GM12875 (cell line): Measurements from ENCODE around the gene MMP23B.

Source experiments
- H3K4me3 ChIP-seq: one replicate; pipeline ENCODE4 v1.5.1; 2011; ENCODE audit warnings: low read depth, low read length, control low read depth
- CTCF ChIP-seq: IDR thresholded peaks from 2 replicates; pipeline ENCODE4 v1.5.1; 2011; ENCODE audit warnings: low read depth, mild to moderate bottlenecking, control low read depth, inconsistent platforms, low read length, moderate library complexity, borderline replicate concordance; ENCODE audit not compliant: insufficient read depth

The MMP23B gene

GRCh38 chr1:1627261-1627828 is 4.6 kb upstream of the MMP23B start:
- no peak for TF ChIP-seq CTCF
- H3K4me3 ChIP-seq, result no peak overlapping the region

GRCh38 chr1:1627829-1628753 is 3.9 kb upstream of the MMP23B start:
- TF ChIP-seq CTCF, result no peak
- no peak overlapping the region for H3K4me3 ChIP-seq

GRCh38 chr1:1628754-1629429 is 3.1 kb upstream of the MMP23B start:
- TF ChIP-seq CTCF, result no peak
- H3K4me3 ChIP-seq, result peak overlapping the region; percentile 43

GRCh38 chr1:1629430-1630190 is 2.4 kb upstream of the MMP23B start:
- H3K4me3 ChIP-seq, result peak overlapping the region; percentile 43
- TF ChIP-seq CTCF, result no peak

- no peak for TF ChIP-seq CTCF
- no peak overlapping the region for H3K4me3 ChIP-seq
These were observed 1.6 kb upstream of the MMP23B start for GRCh38 chr1:1630191-1630964.
